Astrocyte of the spinal cord (primary cell): ENCODE data around the gene DENND2A.

ENCODE experiments used
- DNase-seq: peaks from one replicate; pipeline ENCODE4 v3.0.0; 2011; ENCODE audit warnings: low read depth, low spot score
- H3K4me3 ChIP-seq: 2 replicates; pipeline ENCODE4 v1.5.1; 2011; ENCODE audit warnings: low read depth, mild to moderate bottlenecking, low read length, moderate library complexity
- in situ Hi-C: cut with HindIII; loops from 2 replicates; pipeline ENCODE4 v1.10.0; 2017; ENCODE audit warnings: low sequenced_read_pairs
- TF ChIP-seq, protein P1 (sequence below): IDR thresholded peaks from 2 replicates; pipeline ENCODE4 v1.5.1; 2012; ENCODE audit warnings: low read depth, mild to moderate bottlenecking, low read length, inconsistent platforms

The DENND2A gene

DNA sequence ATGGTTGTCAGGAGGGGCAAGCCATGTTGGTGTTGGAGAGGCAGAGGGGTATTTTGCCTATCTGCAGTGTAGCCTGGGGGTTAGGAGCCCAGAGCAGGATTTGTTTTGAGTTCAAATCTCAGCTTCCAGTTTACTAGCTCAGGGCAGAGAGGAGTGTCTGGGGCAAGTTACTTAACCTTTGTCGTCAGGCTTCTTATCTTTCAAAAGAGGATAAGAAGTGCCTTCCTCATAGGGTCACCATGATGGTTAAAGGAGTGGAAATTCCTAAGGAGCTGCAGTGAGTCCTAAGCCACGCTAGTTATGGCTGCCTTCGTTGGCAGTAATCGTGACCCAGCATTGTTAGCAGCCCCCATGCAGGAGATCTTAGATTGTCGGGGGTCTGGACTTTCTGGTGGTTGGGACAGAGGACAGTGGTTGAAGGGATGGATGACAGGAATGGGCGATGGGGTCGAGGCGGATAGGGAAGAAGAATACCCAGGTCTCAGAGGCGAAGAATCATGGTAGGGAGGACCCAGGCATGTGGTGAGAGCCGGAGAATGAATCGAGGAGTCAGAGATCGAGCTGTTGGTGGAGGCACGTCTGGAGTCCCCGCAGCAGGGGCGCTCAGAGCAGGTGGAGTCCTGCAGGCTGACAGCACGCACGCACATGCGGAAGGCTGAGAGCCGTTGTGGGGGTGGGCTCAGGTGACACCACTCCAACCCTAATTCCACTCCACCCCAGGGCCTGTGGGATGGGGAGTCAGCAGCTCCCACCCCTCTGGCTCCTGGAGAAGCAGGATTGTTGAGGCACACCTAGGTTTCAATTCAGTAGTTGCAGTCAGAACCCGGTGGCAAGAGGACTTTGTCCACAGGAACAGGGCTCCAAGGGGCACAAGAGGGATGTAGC is 43.7 kb upstream of the DENND2A start:
- DNase-seq = no peak
- in situ Hi-C loops = no loop called here
- TF ChIP-seq, protein P1, sequence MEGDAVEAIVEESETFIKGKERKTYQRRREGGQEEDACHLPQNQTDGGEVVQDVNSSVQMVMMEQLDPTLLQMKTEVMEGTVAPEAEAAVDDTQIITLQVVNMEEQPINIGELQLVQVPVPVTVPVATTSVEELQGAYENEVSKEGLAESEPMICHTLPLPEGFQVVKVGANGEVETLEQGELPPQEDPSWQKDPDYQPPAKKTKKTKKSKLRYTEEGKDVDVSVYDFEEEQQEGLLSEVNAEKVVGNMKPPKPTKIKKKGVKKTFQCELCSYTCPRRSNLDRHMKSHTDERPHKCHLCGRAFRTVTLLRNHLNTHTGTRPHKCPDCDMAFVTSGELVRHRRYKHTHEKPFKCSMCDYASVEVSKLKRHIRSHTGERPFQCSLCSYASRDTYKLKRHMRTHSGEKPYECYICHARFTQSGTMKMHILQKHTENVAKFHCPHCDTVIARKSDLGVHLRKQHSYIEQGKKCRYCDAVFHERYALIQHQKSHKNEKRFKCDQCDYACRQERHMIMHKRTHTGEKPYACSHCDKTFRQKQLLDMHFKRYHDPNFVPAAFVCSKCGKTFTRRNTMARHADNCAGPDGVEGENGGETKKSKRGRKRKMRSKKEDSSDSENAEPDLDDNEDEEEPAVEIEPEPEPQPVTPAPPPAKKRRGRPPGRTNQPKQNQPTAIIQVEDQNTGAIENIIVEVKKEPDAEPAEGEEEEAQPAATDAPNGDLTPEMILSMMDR = no peak
- no peak overlapping the region for H3K4me3 ChIP-seq

DNA sequence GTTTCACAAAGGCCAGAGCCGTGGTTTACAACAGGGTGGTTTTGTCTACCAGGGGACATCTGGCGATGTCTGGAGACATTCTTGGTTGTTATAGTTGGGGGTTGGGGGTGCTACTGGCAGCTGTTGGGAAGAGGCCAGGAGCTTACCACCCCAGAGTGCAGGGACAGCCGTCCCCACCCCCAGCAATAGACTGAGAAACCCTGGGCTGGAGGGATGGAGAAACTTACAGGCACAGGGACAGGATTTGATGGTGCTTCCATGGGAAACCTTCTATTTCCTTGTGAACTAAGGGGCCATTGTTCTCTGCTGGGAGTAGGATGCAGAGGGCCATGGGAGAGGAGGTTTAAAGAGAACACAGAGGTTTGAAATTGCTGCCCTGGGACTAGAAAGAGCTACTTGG is 43.0 kb upstream of the DENND2A start:
- no peak for DNase-seq
- no peak overlapping the region for H3K4me3 ChIP-seq
- TF ChIP-seq, protein P1 = no peak
- in situ Hi-C loops = no loop called here

GRCh38 chr7:140681766-140682165 is 41.2 kb upstream of the DENND2A start:
- in situ Hi-C loops = no loop called here
- no peak for DNase-seq
- H3K4me3 ChIP-seq = no peak overlapping the region
- TF ChIP-seq, protein P1 = no peak

- TF ChIP-seq, protein P1 = no peak
- DNase-seq = no peak
- no peak overlapping the region for H3K4me3 ChIP-seq
- in situ Hi-C loops = no loop called here
These were observed 40.3 kb upstream of the DENND2A start for GRCh38 chr7:140680886-140681285.

DNA sequence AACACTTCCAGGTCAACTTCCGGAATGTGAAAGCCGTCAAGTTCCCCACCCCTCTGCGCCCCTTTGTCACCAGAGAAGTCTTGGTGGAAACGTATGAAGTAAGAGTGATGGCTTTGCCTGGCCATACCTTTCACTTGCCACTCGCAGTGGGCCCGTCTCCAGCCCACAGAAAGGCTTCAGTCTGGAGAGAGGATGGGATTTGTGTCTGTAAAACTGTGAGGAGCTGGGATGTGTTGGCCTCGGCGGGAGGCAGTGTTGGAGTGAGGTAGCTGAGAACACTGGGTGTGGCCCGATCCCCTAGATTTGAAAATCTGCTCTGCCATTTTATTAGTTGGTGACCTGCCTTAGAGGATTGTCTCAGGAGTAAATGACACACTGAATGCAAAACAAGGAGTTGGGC is 38.6 kb upstream of the DENND2A start:
- TF ChIP-seq, protein P1 = no peak
- in situ Hi-C loops = no loop called here
- DNase-seq = no peak
- H3K4me3 ChIP-seq = no peak overlapping the region

GRCh38 chr7:140678816-140679130 is 38.2 kb upstream of the DENND2A start:
- in situ Hi-C loops = no loop called here
- TF ChIP-seq, protein P1 = no peak
- H3K4me3 ChIP-seq = no peak overlapping the region
- DNase-seq = no peak
